DMS79 (cell line): ENCODE data around the gene UTS2B.

ENCODE experiments used
- DNase-seq: peaks from one replicate; lab custom pipeline; 2025; lab: John Stamatoyannopoulos, UW

Gene UTS2B

GRCh38 chr3:191352014-191352413, 21.7 kb upstream of the UTS2B start:
- DNase-seq, result no peak

DNA sequence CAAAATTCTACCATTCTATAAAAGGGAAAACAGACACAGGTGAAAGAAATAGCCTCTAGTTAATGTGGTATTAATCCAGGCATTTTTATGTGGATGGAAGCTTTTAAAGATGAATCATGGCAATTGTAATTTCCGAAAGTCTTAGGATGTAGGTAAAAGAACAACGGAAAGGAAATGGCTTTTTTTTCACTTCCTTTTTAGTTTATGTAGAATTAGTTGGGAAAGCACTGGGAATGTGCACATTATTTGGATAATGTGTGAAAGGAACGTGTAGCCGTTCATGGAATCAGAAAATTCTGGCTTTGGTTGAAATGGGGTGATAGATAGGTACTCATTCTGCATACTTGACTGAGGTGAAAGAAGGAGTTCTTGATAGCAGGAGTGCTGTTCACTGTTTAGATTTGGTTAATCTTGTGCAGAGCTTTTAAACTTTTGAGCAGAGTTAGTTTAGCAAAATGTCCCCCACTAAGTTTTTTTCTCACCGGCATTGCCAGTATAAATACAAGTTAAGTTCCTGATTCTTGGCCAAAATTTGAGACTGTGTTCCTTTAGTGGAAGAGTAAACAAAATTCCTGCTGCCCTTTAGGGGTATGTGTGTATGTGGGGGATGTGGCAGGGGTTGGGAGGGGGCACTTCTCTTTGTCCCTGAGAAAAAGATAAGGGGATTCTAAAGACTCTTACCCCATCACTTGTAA, 20.2 kb upstream of the UTS2B start:
- no peak for DNase-seq

- no peak for DNase-seq
Observed at GRCh38 chr3:191348098-191348497, 17.8 kb upstream of the UTS2B start.

GRCh38 chr3:191347228-191347627, 16.9 kb upstream of the UTS2B start:
- no peak for DNase-seq

DNA sequence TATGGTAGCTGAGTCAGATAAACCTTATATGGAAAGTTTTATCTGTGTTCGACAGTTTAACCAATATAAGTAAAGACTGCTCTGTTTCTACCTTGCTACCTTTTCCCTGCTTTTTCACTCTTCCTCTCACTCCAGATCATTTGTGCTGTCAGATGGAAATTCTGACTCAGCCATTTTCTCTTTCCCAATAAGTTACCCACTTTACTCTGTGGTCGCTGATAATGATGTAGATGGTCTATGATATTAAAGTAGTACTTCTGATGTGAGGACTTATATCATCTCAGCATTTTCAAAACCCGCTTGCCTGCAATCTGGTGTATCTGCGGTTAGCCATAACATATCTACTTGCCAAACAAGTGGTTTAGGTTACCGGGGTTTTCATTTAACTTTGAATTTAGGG, 15.0 kb upstream of the UTS2B start:
- DNase-seq, result no peak

- DNase-seq, result no peak
Observed at GRCh38 chr3:191343913-191344312, 13.6 kb upstream of the UTS2B start.

- DNase-seq, result no peak
Observed at GRCh38 chr3:191343115-191343514, 12.8 kb upstream of the UTS2B start.

- DNase-seq, result peak; percentile 90
Observed at GRCh38 chr3:191342411-191342810, 12.1 kb upstream of the UTS2B start.

DNA sequence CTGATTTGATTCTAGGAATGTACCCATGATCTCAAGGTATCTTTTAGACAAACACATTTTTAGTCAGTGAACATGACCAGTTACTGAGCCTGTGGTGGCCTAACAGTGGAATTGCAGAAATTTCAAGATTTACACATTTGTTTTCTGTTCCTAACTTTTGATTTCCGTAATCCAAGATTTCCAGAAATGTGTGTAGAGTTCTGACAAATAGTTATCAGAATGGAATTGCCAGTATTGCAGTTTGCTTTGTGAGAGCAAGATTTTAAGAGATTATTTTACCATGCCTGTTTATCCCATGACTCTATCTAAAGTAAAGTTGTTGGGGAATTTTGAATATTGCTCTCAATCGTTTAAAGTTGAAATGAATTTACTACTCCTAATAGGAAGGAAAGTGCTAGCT, 11.7 kb upstream of the UTS2B start:
- DNase-seq, result no peak

GRCh38 chr3:191340966-191341365, 10.6 kb upstream of the UTS2B start:
- no peak for DNase-seq

DNA sequence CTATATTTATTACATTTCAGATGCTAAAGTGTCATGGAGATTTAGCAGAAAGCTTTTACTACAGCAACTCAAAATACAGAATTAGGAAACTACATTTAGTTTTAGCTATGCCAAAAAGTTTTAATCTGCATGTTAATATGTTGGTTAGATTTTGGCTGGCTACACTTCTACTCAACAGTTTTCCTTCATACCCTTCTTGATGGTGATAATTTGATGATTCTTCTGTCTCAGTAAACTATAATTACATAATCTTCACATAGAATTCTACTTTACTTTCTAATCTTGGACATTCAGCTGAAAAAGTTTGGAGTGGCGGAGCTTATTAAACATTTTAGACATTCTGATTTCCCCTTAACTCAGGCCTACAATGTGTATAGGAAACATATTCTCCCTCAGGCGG, 10.0 kb upstream of the UTS2B start:
- no peak for DNase-seq

DNA sequence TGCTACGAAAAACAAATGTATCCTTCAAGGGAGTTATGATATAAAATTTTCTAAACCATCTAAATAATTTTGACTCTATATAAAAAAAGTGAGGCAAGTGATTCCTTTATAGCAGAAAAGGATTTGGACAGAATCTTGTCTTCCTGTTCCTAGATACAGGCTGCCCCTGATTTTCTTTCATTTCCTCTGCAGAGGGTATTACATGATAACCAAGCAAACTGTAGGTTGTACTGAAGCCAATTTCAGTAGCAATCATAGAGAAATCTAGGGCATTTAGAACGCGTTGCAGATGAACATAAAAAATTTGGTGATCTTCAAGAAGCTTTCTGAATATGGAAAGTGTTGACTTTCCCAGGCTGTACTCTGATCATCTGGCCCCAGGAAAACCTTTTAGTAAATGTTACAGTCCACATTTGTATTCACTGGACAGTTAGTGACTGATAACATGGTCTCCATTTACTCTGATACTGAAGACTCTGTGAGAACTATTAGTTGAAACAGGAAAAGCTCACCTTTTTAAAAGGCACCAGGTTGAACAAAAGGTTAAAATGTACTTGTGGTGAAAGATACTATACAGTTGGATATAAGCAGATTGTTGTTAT, 9.1 kb upstream of the UTS2B start:
- DNase-seq, result no peak

GRCh38 chr3:191338177-191338488, 7.8 kb upstream of the UTS2B start:
- DNase-seq, result no peak

DNA sequence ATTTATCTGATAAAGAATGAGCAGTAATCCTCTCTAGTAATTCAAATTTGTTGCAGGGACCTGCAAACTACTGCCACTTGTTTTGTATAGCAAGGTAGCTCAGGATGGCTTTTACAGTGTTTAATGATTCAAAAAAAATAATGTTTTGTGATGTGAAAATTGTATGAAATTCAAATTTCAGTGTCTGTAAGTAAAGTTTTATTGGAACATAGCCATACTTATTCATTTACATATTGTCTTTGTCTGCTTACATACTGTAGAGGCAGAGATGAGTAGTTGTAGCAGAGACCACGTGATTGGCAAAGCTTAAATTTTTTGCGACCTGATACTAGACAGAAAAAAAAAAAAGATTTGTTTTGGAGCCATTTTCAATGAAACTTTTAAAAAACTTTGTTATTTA, 6.5 kb upstream of the UTS2B start:
- no peak for DNase-seq

DNA sequence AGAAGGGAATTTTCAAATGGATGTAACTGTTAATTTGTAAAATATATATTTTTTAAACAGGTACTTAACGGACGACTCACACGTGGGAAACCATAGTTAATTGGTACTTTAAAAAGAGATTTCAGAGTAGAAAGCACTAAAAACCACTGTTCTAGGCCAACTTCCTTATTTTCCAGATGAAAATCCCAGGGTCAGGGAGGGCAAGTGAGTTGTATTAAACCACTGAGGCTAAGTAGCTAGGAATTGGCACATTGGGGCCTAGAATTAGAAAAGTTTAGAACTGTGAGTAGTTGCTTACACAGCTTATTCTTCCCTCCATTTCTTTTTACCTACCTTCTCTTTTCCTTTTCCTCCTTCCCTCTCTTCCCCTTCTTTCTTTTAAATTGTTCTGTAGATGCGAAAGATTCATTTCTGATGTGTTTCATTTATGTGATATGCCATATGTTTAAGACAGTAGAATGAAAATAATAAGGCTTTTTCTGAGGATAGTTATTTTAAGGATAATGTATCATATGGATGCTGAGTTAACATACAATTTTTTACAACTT, 4.1 kb upstream of the UTS2B start:
- DNase-seq, result no peak

DNA sequence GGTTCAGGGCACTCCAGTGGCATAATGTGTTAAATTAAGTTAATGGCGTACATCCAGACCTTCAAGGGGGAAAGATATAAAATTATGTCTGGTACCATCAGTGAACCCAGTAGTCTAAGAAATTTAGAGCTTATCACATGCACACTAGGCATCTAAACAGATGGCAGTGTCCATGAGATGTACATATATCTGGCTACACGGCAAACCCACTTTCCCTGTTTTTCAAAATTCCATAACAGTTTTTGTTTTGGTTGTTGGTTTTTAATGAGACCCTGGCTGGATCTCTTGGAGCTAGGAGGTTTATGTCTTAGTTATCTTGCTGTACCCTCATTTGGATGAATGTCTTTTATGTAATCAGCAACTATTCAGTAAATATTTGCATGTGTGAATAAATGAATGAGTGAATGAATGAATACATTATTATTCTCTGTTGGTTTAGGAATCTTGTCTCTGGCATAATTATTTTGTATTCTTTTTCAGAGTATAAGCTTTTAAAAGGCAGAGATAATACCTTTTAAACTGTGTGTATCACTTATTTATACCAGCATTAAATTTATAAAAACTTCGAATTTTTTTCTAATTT, 3.1 kb upstream of the UTS2B start:
- DNase-seq, result no peak

GRCh38 chr3:191331388-191331787, 1.1 kb upstream of the UTS2B start:
- no peak for DNase-seq

GRCh38 chr3:191330530-191331048, 263 bp upstream of the UTS2B start:
- peak; percentile 34 for DNase-seq

GRCh38 chr3:191328962-191329653, 1.2 kb downstream of the UTS2B start, which contains the start of gene CCDC50:
Gene CCDC50 (plus strand): TSS chr3:191329394. CDS start chr3:191329675, 281 bp downstream.
- DNase-seq, result peak; percentile 57

- no peak for DNase-seq
Observed at GRCh38 chr3:191328383-191328961, 1.9 kb downstream of the UTS2B start.

GRCh38 chr3:191327526-191327925, 2.8 kb downstream of the UTS2B start:
- DNase-seq, result no peak

DNA sequence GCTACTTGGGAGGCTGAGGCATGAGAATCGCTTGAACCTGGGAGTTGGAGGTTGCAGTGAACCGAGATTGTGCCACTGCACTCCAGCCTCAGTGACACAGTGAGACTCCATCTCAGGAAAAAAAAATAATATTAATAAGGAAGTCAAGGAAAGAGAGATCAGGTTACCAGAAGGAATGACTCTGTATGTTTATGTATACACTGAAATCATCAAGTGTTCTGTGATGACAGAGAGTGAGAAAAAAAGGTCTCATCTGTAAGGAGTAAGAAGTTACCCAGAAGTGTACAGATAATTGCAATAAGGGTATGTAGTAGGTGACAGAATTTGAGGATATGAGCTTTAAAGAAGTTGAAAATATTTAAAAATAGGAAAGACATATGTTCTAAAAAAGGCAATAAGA, 5.4 kb downstream of the UTS2B start:
- no peak for DNase-seq
